ENCODE measurements around the gene SLC43A3.

GRCh38 chr11:57409321-57410100 is 17.4 kb downstream of the SLC43A3 start:
- TF ChIP-seq, protein P1, sequence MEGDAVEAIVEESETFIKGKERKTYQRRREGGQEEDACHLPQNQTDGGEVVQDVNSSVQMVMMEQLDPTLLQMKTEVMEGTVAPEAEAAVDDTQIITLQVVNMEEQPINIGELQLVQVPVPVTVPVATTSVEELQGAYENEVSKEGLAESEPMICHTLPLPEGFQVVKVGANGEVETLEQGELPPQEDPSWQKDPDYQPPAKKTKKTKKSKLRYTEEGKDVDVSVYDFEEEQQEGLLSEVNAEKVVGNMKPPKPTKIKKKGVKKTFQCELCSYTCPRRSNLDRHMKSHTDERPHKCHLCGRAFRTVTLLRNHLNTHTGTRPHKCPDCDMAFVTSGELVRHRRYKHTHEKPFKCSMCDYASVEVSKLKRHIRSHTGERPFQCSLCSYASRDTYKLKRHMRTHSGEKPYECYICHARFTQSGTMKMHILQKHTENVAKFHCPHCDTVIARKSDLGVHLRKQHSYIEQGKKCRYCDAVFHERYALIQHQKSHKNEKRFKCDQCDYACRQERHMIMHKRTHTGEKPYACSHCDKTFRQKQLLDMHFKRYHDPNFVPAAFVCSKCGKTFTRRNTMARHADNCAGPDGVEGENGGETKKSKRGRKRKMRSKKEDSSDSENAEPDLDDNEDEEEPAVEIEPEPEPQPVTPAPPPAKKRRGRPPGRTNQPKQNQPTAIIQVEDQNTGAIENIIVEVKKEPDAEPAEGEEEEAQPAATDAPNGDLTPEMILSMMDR (IDR thresholded peaks at IDR 0.05; ENCODE audit: low read depth, low read length, poor library complexity, severe bottlenecking): no peak
- TF ChIP-seq EZH2phosphoT487 (IDR thresholded peaks at IDR 0.05; ENCODE audit: borderline replicate concordance, low read length): no peak

Data from DOHH2 (cell line).